ENCODE measurements around the gene MED23. TPM values are rescaled to one million over a fixed set of nuclear protein-coding genes. Genes with fewer than 3 reads are reported as not detected.

Gene MED23
- total RNA-seq, 1 experiment from 2014 or later: 21.3 TPM

- Histone ChIP-seq H3K9me2 (ENCODE audit: insufficient read depth) (no peaks in the 10 kb centered on the region), H2AFZ (peak overlapping the region; percentile 62), H3K79me2 (ENCODE audit: low read depth) (peaks cover 9% of the 10 kb centered on the region), H3K4me1 (replicated peaks; ENCODE audit: insufficient read depth) (peaks cover 22% of the 10 kb centered on the region), H3K36me3 (ENCODE audit: low read depth) (no peaks in the 10 kb centered on the region), H3K27ac (no peak overlapping the region), H3K9me3 (ENCODE audit: insufficient read depth, low read depth) (no peaks in the 10 kb centered on the region), H3K27me3 (ENCODE audit: insufficient read depth, low read depth) (no peaks in the 10 kb centered on the region), H4K20me1 (ENCODE audit: insufficient read depth) (no peaks in the 10 kb centered on the region), H3K4me3 (no peak overlapping the region), H3K4me2 (peak overlapping the region; percentile 16), H3F3A (ENCODE audit: insufficient read depth, low read depth) (peaks cover 9% of the 10 kb centered on the region; the same call in 1 of the 2 replicates)
- ChIA-PET POLR2A (ENCODE audit: unreplicated experiment) (no interaction called here), CTCF (no interaction called here)
- peak; percentile 35 to 68 for DNase-seq
- intact Hi-C loops (cut with micrococcal nuclease; ENCODE audit: unreplicated experiment): loop anchor here (1.0 kb wide), 1 partner anchor 29 kb away; no protein-coding TSS in a partner anchor
- no peak for TF ChIP-seq EZH2 (IDR thresholded peaks at IDR 0.05; ENCODE audit: low read depth)
- TF ChIP-seq CTCF (conservative IDR thresholded peaks at IDR 0.05): no peak
- no TSS peak for BruUV-seq (replicated peaks)
Observed at GRCh38 chr6:131631625-131632289, 3.7 kb upstream of the MED23 start.

GRCh38 chr6:131629651-131630050, 1.6 kb upstream of the MED23 start:
- H2AFZ ChIP-seq: peak overlapping the region; percentile 62; the same call in 1 of the 2 replicates
- H3K9me3 ChIP-seq (ENCODE audit: insufficient read depth, low read depth): no peaks in the 10 kb centered on the region
- peaks cover 10% of the 10 kb centered on the region; the same call in 1 of the 2 replicates for H3K36me3 ChIP-seq (ENCODE audit: low read depth)
- ChIA-PET POLR2A (ENCODE audit: unreplicated experiment) (interaction anchor here (0.6 kb wide), 1 partner anchor 62 kb away, joined by 3 read pairs; no protein-coding TSS in a partner anchor), CTCF (no interaction called here)
- no peaks in the 10 kb centered on the region for H3K9me2 ChIP-seq (ENCODE audit: insufficient read depth)
- no peak overlapping the region for H3K27ac ChIP-seq
- no peak overlapping the region for H3K4me2 ChIP-seq
- TF ChIP-seq CTCF (conservative IDR thresholded peaks at IDR 0.05) (no peak), EZH2 (IDR thresholded peaks at IDR 0.05; ENCODE audit: low read depth) (no peak)
- intact Hi-C loops (cut with micrococcal nuclease; ENCODE audit: unreplicated experiment): no loop called here
- no TSS peak for BruUV-seq (replicated peaks)
- peaks cover 28% of the 10 kb centered on the region for H3K4me1 ChIP-seq (replicated peaks; ENCODE audit: insufficient read depth)
- no peak overlapping the region for H3K4me3 ChIP-seq
- H3K27me3 ChIP-seq (ENCODE audit: insufficient read depth, low read depth): no peaks in the 10 kb centered on the region
- H3F3A ChIP-seq (ENCODE audit: insufficient read depth, low read depth): peaks cover 9% of the 10 kb centered on the region; the same call in 1 of the 2 replicates
- H4K20me1 ChIP-seq (ENCODE audit: insufficient read depth): no peaks in the 10 kb centered on the region
- peaks cover 16% of the 10 kb centered on the region for H3K79me2 ChIP-seq (ENCODE audit: low read depth)
- no peak for DNase-seq

- TF ChIP-seq CTCF (conservative IDR thresholded peaks at IDR 0.05): no peak
- no peak for TF ChIP-seq EZH2 (IDR thresholded peaks at IDR 0.05; ENCODE audit: low read depth)
- CTCF ChIA-PET: interaction anchor here (0.5 to 1.3 kb wide), 6 partner anchors 10 to 1193 kb away, joined by 3 to 8 read pairs (median 4); no protein-coding TSS in a partner anchor
- Histone ChIP-seq H3F3A (ENCODE audit: insufficient read depth, low read depth) (peaks cover 9% of the 10 kb centered on the region; the same call in 1 of the 2 replicates), H3K9me3 (ENCODE audit: insufficient read depth, low read depth) (no peaks in the 10 kb centered on the region), H3K4me1 (replicated peaks; ENCODE audit: insufficient read depth) (peaks cover 28% of the 10 kb centered on the region), H3K4me2 (peak overlapping the region; percentile 91), H3K79me2 (ENCODE audit: low read depth) (peaks cover 16% of the 10 kb centered on the region), H3K9me2 (ENCODE audit: insufficient read depth) (no peaks in the 10 kb centered on the region), H2AFZ (peak overlapping the region; percentile 91), H3K27me3 (ENCODE audit: insufficient read depth, low read depth) (no peaks in the 10 kb centered on the region), H3K4me3 (peak overlapping the region; percentile 73; the same call in 1 of the 2 replicates), H4K20me1 (ENCODE audit: insufficient read depth) (no peaks in the 10 kb centered on the region), H3K36me3 (ENCODE audit: low read depth) (peaks cover 17% of the 10 kb centered on the region; the same call in 1 of the 2 replicates), H3K27ac (no peak overlapping the region)
- POLR2A ChIA-PET (ENCODE audit: unreplicated experiment): interaction anchor here (0.6 kb wide), 1 partner anchor 65 kb away, joined by 3 read pairs; no protein-coding TSS in a partner anchor
- intact Hi-C loops (cut with micrococcal nuclease; ENCODE audit: unreplicated experiment): no loop called here
- BruUV-seq (replicated peaks): no TSS peak
- DNase-seq: no peak
Observed at GRCh38 chr6:131628726-131629125, 684 bp upstream of the MED23 start.

Measured in PC-9 (cell line).